Measurements from ENCODE around the gene MED17.
A peak's percentile ranks its signal among the peaks of the same experiment; 100 is the strongest.
"Not testable (repeated sequence)": the region's sequence is repeated elsewhere in the genome, so short reads cannot be mapped to it uniquely, and the experiment has no call there.

MED17 gene, protein sequence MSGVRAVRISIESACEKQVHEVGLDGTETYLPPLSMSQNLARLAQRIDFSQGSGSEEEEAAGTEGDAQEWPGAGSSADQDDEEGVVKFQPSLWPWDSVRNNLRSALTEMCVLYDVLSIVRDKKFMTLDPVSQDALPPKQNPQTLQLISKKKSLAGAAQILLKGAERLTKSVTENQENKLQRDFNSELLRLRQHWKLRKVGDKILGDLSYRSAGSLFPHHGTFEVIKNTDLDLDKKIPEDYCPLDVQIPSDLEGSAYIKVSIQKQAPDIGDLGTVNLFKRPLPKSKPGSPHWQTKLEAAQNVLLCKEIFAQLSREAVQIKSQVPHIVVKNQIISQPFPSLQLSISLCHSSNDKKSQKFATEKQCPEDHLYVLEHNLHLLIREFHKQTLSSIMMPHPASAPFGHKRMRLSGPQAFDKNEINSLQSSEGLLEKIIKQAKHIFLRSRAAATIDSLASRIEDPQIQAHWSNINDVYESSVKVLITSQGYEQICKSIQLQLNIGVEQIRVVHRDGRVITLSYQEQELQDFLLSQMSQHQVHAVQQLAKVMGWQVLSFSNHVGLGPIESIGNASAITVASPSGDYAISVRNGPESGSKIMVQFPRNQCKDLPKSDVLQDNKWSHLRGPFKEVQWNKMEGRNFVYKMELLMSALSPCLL

DNA sequence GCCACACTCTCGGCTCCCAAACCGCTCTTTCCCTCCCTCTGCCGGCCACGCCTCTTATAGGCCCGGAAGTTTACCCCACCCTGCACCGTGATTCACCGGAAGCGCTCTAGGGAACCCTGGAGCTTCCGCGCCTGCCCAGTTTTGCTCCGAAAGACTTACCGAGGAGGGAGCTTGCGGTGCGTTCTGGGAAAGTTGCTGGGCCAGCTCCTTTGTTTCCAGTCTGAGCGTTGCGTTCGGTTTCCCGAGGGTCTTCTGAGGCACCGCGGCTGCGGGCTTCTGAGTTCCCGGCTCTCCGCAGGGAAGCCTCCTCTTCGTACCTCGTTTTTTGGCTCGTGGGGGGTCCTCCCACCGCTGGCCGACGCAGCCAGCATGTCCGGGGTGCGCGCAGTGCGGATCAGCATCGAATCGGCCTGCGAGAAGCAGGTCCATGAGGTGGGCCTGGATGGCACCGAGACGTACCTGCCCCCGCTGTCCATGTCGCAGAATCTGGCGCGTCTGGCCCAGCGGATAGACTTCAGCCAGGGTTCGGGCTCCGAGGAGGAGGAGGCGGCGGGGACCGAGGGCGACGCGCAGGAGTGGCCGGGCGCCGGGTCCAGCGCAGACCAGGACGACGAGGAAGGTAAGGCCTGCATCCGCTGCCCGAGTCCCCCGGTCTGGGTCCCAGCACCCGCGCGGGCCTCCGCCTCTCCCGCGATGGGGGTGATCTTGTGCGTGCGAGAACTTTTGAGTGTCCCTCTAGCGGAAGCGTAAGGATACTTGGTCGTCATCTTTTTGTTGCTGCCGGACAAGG lies at the start of gene MED17:
MED17 (plus strand) TSS at position 138 of the 790 bp plus-strand sequence; CDS start at position 370, 232 bp downstream.
- peak; percentile 91 for DNase-seq

DNA sequence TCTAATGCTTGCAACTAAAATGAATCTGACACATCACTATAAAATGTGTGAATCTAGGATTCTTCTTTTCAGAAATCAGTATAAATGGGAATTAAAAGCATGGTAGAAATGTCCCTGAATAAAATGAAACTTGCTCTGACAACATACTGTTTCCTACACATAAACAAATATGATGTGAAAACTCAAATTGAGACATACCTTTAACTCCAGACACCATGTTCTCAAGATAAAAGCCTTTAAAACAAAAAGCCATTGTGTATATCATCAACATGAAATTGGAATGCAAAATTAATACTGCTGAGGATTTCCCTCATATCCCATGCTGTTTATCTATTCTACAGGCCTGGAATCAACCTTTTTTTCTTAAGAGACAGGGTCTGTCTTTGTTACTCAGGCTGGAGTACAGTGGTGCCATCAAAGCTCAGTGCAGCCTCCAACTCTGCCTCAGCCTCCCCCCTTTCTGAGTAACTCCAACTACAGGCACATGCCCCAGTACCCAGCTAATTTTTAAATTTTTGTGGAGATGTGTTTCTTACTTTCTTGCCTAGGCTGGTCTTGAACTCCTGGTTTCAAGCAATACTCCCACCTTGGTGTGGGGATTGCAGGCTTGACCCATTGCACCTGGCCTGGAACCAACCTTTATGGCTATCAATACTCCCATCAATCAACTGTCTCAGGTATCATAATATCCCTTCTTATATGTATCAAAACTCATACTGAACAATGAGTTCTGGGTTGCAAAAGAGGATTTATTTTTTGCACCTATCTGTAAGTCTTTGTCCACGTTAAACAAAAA lies 49.5 kb upstream of the MED17 start:
- no peak for DNase-seq

DNA sequence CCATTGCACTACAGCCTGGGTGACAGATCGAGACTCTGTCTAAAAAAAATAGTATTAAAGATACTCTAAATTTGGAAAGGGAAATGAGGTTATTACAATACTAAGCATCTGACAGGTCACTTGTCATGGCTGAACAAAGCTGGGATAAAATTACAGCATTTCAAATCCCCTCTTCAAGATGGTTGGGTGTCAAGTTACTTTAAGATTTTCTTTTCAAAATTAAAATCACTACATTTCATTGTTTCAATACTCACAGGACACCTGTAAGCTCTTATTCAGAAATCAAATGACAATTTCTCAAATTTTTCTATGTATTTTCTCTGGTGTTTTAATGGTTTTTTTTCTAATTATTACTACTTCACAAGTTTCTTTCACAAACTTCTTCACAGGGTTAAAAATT lies 48.5 kb upstream of the MED17 start:
- no peak for DNase-seq

DNA sequence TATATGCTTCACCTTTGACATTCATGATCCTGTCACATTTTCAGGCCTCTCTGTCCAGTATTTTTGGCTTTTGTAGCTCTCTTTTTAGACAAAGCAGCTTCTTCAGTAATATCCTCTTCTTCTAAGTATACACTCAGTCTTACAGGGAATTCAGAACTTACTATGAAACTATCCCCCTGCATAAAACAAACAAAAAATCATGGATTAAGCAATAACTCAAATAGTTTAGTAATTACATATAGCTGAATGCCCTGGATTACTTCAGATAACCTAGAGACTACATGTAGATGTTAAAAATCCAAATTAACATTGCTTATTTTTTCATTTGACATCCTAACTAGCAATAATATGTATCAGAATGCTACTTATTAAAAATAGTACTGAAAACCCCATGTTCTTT lies 48.0 kb upstream of the MED17 start:
- no peak for DNase-seq

DNA sequence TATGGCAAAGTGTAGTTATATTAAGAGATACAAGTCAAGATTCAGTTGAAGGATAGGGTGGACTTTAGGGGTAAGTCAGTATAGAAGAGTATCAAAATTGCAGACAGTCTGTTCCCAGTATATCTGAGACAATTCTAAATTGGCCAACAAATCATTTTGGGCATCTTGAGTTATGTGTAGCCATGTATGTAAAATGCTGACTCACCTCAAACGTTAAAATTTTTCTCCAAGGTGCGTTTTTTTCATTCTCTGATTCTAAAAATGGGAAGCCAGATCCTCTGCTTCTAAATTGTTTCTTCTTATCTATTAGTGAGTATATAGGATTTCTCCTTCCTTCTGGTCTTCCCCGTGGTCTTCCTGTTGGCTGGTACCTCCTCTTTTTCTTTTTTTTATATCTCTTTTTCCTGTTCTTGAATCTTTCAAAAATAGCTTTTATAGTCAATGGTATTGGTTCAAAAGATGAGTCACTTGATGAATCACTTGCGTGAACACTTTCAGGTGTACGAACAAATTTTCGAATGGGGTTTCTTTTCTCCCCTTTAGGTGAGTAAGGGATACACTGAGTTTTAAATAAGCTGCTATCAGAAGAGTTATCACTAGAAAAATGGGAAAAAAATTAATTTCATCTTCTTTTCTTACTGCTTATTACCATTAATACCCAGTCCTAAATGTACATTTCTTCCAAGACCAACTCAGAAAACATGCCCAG lies 46.0 kb upstream of the MED17 start:
- no peak for DNase-seq

DNA sequence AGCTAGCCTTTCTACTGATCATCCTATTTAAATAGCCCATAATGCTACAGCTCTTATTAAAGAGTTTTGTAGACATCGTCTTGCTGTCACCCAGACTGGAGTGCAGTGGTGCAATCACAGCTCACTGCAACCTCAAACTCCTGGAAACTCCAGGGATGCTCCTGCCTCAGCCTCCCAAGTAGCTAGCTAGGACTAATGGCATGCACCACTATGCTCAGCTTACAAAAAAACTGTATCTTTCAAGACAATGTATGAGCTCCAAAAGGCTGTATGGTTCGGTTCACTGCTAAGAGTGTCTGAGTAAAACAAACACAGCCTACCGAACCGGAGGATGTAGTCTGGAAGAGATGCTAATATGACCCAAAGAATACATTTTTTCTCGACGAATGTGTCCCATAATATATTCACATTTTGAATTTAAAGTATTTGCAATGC lies 45.4 kb upstream of the MED17 start:
- no peak for DNase-seq

DNA sequence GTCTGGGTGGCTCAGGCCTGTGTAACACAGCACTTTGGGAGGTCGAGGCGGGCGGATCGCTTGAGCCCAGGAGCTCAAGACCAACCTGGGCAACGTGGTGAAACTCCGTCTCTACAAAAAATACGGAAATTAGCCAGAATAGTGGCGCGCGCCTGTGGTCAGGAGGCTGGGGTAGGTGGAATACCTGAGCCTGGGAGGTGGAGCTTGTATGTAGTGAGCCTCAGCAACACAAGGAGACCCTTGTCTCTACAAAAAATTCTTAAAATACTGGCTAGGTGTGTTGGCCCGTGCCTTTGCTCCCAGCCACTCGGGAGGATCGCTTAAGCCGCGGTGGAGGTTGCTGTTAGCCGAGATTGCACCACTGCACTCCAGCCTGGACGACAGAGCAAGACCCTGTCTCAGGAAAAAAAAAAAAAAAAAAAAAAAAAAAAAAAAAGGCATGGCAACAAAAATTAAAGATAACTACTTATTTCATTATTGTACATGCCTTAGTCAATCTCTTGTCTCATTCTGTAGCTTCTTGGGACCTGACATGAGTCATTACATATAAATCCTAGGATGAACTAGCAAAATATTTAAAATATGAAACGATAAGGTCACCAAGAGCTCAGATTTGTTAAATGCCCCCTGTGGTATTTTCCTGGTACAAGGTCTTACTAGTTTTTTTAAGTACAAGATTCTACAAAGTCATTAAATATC lies 43.9 kb upstream of the MED17 start:
- DNase-seq = peak; percentile 62

DNA sequence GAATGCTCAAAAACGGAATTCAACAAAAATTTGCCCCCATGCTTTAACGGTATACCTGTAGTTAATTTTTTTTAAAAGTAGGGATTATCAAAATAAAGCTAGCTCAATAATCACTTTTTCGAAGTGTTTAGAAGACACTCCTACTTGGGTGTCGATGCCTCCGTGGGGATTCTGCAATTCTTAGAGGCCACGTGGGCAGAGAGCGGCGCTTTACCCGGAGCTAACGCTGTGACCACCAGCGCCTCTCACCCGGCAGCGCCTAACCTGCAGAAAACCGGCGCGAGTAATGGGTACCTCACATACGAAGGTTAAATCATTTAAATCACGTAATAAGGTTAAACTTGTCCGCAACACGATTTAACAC lies 43.4 kb upstream of the MED17 start:
- DNase-seq = peak; percentile 71

DNA sequence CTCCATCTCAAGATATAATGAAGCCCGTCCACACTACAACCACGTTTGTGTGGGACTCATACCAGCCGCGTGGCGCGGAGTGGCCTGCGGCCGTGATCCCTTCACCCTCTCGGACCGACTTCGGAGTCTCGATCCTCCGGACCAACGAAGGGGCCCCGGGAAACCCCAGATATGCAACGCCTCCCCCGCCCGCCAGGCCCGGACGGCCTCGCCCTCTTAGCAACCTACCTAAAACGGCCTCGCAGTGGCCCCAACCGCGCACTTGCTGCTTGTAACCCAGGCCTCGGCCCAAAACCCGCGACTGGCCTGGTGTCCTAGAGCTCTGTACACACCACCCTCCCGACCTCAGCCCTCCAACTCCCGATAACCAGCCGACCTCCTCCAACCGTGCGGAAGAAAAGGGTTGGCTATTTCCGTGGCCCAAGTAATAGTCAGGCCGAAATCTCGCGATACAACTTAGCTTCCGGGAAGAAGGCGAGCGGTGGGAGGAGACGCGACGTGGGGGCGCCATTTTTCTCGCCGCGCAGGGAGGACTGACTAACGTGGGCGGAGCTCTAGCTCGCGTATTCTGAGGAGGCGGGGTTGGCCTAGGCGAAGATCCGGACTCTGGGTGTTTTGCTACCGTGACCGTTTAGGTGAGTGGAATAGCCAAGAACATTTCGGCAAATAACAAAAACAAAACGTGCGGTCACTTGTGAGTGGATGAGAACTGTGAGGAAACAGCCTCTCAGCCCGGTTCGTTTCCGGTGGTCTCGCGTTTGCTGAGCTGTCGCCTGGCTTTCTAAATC lies 42.8 kb upstream of the MED17 start, which contains the start of the genes C11orf54 and TAF1D:
C11orf54 (plus strand) TSS at position 579 of the 788 bp plus-strand sequence. CDS start 5,722 bp downstream, outside the sequence.
TAF1D (minus strand) TSS at position 402 of the 788 bp plus-strand sequence. CDS start 2,191 bp downstream, outside the sequence.
- peak; percentile 96 for DNase-seq

DNA sequence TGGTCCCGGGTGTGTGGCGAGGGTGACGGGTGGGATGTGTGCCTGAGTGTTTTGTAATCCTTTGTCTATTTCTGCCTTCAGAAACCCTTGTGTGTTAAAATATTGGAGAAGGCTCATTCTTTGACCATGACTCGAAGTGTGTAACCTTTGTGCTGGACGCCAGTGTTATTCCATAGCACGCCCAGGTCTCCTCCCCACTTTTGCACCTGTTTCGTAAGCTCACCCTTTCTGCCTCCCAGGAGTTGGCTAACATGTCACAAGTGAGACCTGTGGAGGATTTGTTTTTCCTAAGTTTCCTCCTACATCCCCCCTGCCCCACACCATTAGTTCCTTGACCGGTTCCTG lies 42.2 kb upstream of the MED17 start:
- no peak for DNase-seq

DNA sequence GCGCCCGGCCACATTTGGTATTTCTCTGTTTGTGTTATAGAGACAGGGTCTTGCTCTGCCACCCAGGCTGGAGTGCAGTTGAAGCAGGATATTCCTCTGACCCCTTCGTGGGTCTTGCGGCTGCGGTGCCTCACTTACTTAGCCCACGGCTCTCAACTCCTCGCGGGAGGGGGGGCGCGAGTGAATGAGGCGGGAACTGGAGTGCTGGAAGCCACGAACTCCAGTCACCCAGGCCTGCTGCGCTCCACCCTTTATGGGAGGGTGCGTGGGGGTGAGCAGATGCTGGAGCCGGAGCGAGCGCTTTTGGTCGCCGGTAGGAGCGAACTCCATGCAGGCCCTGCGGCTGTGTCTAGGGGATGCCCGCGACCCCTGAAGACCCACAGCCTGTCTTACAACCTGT lies 40.8 kb upstream of the MED17 start:
- DNase-seq = no peak

DNA sequence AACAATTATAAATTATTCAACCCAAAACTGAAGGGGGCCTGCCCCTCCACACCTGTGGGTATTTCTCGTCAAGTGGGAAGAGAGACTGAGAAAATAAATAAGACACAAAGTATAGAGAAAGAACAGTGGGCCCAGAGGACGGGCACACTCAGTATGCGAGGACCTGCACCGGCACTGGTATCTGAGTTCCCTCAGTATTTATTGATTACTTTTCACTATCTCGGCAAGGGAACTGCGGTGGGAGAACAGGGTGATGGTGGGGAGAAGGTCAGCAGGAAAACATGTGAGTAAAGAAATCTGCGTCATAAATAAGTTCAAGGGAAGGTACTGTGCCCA lies 39.4 kb upstream of the MED17 start:
- DNase-seq = no peak

DNA sequence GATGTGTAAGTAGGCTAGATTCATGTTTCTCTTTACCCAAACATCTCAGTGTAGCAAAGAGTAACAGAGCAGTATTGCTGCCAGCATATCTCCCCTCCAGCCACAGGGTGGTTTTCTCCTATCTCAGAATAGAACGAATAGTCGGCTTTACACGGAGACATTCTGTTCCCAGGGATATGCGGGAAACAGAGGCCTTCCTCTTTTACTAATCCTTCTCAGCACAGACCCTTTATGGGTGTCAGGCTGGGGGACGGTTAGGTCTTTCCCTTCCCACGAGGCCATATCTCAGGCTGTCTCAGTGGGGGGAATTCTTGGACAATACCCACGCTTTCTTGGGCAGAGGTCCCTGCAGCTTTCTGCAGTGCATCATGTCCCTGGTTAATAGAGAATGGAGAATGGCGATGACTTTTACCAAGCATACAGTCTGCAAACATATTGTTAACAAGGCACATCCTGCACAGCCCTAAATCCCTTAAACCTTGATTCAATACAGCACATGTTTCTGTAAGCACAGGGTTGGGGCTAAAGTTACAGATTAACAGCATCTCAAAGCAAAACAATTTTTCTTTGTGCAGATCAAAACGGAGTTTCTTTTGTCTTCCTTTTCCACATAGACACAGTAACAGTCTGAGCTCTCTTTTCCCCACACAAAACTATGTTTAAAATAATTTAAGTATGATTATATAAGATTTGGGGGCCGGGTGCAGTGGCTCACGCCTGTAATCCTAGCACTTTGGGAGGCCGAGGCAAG lies 38.9 kb upstream of the MED17 start:
- not testable (repeated sequence) for DNase-seq

DNA sequence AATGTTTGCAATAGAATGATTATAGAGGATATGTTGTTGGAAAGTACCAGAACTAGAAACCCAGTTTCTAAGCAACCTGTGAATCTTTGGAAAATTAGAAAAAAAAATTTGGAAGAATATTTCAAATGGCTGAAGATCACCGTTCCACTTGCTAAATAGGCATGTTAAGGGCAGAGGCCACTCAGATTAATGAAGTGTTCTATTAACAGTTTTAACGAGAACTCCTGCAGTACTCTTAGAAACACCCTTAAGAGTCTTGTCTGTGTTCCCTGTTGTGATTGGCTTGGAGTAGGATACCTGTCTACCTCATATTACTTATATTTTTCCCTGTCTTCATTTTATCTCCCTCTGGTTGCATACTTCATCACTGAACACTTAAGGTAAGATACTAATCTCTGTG lies 38.0 kb upstream of the MED17 start:
- DNase-seq = no peak

DNA sequence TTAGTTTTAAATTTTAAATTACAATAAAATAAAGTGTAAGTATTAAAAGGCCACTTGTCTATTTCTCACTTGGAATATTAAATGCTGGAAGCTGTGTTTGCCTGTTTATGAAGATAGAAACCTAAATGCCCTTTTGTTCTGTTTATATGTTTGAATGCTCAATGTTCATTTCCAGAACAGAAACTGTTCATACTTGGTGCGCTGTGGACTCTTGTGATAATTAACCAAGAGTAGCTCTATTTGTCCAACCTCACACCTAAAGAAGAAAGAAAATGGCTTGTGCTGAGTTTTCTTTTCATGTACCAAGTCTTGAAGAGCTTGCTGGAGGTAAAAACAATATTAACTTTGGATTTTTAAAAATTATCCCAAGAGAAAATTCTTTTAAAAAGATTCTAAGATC lies 37.0 kb upstream of the MED17 start:
- DNase-seq = no peak

DNA sequence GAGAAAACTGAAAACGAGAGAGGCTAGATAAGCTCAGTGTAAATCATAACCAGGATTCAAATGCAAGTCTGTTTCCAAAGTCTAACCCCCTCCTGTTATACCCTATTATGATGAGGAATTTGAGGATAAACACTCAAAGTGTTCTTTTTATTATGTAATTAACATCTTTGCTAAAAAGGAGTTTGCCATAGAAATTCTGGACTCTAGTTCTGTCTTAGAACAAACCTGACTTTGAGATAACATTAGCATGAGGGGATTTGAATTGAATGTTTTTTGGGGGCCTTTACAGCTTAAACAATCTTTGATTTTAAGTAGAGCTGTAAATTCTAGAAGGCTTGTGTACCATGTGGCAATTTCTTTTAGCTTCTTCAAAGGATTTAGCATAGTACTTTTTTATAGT lies 33.1 kb upstream of the MED17 start:
- DNase-seq = no peak

DNA sequence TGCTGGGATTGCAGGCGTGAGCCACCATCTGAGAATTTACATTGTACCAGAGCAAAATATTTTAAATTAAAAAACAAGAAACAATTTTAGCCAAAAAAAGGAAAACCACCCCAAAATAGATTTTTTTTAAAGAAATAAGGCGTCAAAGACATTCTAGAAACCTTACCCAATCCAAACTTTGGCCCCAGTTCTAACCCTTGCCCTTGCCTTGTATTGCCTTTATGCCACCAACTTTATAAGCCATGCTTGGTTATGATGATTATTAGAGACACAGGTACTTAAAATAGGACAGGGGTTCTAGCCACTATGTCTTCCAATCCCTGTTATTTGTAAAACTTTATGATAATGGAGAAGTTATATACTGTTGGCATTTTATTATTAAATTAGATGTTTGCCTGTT lies 30.8 kb upstream of the MED17 start:
- DNase-seq = no peak

DNA sequence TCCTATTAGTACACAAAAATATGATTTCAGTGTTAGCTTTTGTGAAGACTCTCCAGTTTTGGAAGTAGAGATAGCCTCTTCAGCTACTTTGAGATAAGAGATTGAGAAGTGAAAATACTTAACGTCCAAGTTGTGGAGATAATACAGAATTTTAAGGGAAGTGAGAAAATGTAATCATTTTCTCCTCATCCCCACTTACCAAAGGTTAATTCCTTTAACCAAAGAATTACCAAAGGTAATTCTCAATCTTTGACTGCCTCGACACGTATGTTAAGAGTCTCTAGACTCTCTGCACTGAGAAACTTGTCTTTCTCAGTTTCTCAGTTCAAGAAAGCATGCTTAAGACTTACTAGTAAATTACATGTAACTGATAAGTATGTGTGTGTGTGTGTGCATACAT lies 27.3 kb upstream of the MED17 start:
- no peak for DNase-seq

DNA sequence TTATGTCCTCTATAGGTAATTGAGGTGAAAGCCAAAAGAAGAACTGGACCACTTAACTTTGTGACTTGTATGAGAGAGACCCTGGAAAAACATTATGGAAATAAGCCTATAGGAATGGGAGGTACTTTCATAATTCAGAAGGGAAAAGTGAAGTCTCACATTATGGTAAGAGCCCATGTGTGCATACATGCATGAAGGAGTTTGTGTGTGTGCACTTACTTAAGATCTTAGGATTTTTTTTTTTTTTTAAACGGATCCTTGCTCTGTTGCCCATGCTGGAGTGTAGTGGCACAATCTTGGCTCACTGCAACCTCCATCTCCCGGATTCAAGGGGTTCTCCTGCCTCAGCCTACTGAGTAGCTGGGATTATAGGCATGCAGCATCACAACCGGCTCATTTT lies 26.8 kb upstream of the MED17 start:
- no peak for DNase-seq
